Activated CD4-positive, alpha-beta T cell treated with anti-CD3 and anti-CD28 coated beads for 48 hours (primary cell): ENCODE results near the gene SS18L1.

ENCODE experiments used
- DNase-seq: peaks from one replicate; pipeline ENCODE4 v3.0.0-alpha.2; 2020

SS18L1 gene

GRCh38 chr20:62230276-62230675 lies 86.7 kb downstream of the SS18L1 start:
- DNase-seq, result no peak

- DNase-seq, result no peak
Observed at GRCh38 chr20:62230696-62231095, 87.1 kb downstream of the SS18L1 start.

- DNase-seq, result no peak
Observed at GRCh38 chr20:62231292-62231691, 87.7 kb downstream of the SS18L1 start.
